H1 (cell line): ENCODE measurements around the gene ZNF611. TPM values are rescaled to one million over a fixed set of nuclear protein-coding genes. Genes with fewer than 3 reads are reported as not detected.

Source experiments
- CTCF ChIA-PET: fragments of 300-600 bp; sonication (Branson Sonifier 250); formaldehyde crosslinking; loops from one replicate; lab custom pipeline; 2021; ENCODE audit not compliant: partially characterized antibody; lab: Charles Lee
- POLR2A ChIA-PET: fragments of 300-600 bp; sonication (Branson Sonifier 250); formaldehyde crosslinking; loops from one replicate; lab custom pipeline; 2021; ENCODE audit warnings: inconsistent platforms; ENCODE audit not compliant: partially characterized antibody; lab: Charles Lee
- DNase-seq, 2 experiments: peaks; one replicate each; pipeline versions ENCODE4 v3.0.0 to v3.0.0-alpha.2; 2010 to 2022; ENCODE audit warnings: low spot score in 2 of 2, low read depth in 1 of 2, mixed read lengths in 1 of 2
- FAIRE-seq: peaks from 2 replicates; lab custom pipeline; 2011; peaks lifted over from hg19 to GRCh38; lab: Jason Lieb, UNC
- H2AFZ ChIP-seq: 2 replicates; pipeline ENCODE4 v1.8.1; 2012; ENCODE audit warnings: low read length, inconsistent platforms
- H2AK5ac ChIP-seq: 2 replicates; pipeline ENCODE4 v1.6.1; 2013; ENCODE audit warnings: low read depth, low read length
- H2BK120ac ChIP-seq: replicated peaks from 2 replicates; pipeline ENCODE3; 2013; ENCODE audit warnings: low read depth, low read length, inconsistent platforms
- H2BK12ac ChIP-seq: 2 replicates; pipeline ENCODE4 v1.6.1; 2013; ENCODE audit warnings: low read depth, low read length
- H2BK15ac ChIP-seq: 2 replicates; pipeline ENCODE4 v1.6.1; 2013; ENCODE audit warnings: low read length
- H2BK20ac ChIP-seq: 2 replicates; pipeline ENCODE4 v1.6.1; 2013; ENCODE audit warnings: low read length
- H2BK5ac ChIP-seq: 2 replicates; pipeline ENCODE4 v1.6.1; 2013; ENCODE audit warnings: low read depth, low read length
- H3K14ac ChIP-seq: 2 replicates; pipeline ENCODE4 v1.6.1; 2013; ENCODE audit warnings: inconsistent platforms; ENCODE audit not compliant: insufficient read length
- H3K18ac ChIP-seq: 2 replicates; pipeline ENCODE4 v1.6.1; 2013; ENCODE audit warnings: low read length; ENCODE audit errors: extremely low read depth
- H3K23ac ChIP-seq: 2 replicates; pipeline ENCODE4 v1.6.1; 2013; ENCODE audit warnings: inconsistent platforms; ENCODE audit not compliant: insufficient read length
- H3K23me2 ChIP-seq: 2 replicates; pipeline ENCODE4 v1.6.1; 2013; ENCODE audit warnings: low read depth, low read length
- H3K27ac ChIP-seq: 2 replicates; pipeline ENCODE4 v1.6.1; 2011; ENCODE audit warnings: low read depth, low read length, inconsistent platforms
- H3K27me3 ChIP-seq, 4 experiments: replicated peaks in 1 of 4; 1 replicate in 1 of 4; 2 replicates in 3 of 4; pipeline versions ENCODE4 v1.6.1 to v1.8.1; 2011 to 2013; ENCODE audit warnings: low read length in 3 of 4, mild to moderate bottlenecking in 3 of 4, inconsistent platforms in 2 of 4, mixed read lengths in 2 of 4, moderate library complexity in 1 of 4; ENCODE audit not compliant: control insufficient read depth in 3 of 4, insufficient read depth in 3 of 4; ENCODE audit errors: extremely low read depth in 1 of 4
- H3K36me3 ChIP-seq, 4 experiments: 2 replicates each; pipeline versions ENCODE4 v1.6.1 to v1.8.1; 2011 to 2013; ENCODE audit warnings: mild to moderate bottlenecking in 4 of 4, low read length in 3 of 4, moderate library complexity in 2 of 4, control low read depth in 1 of 4, inconsistent platforms in 1 of 4; ENCODE audit not compliant: insufficient read depth in 4 of 4, control insufficient read depth in 2 of 4
- H3K4ac ChIP-seq: replicated peaks from 2 replicates; pipeline ENCODE3; 2013; ENCODE audit warnings: low read length, low read depth, mixed read lengths, inconsistent platforms; ENCODE audit not compliant: insufficient read length
- H3K4me1 ChIP-seq, 4 experiments: replicated peaks in 1 of 4; 1 replicate in 1 of 4; 2 replicates in 3 of 4; pipeline versions ENCODE4 v1.6.1 to v1.8.1; 2011 to 2013; ENCODE audit warnings: low read length in 3 of 4, inconsistent platforms in 2 of 4, mixed read lengths in 1 of 4; ENCODE audit not compliant: insufficient read depth in 4 of 4, control insufficient read depth in 3 of 4
- H3K4me2 ChIP-seq, 2 experiments: 2 replicates each; pipeline versions ENCODE4 v1.6.1 to v1.8.1; 2011 to 2013; ENCODE audit warnings: low read depth in 2 of 2, low read length in 2 of 2, control low read depth in 1 of 2, inconsistent platforms in 1 of 2, mild to moderate bottlenecking in 1 of 2; ENCODE audit not compliant: insufficient read depth in 1 of 2
- H3K4me3 ChIP-seq, 4 experiments: fragments of 200-600, 300-600 bp in 1 of 4; sonication (generic), shearing (Covaris generic), sonication (Bioruptor Twin) in 1 of 4; 2 replicates each; pipeline versions ENCODE4 v1.5.1 to v1.8.1; 2011 to 2016; ENCODE audit warnings: low read length in 4 of 4, low read depth in 3 of 4, control low read depth in 2 of 4, inconsistent platforms in 2 of 4, mild to moderate bottlenecking in 2 of 4, mixed read lengths in 1 of 4, moderate library complexity in 1 of 4; ENCODE audit not compliant: insufficient read depth in 2 of 4; ENCODE audit errors: extremely low read depth in 1 of 4
- H3K56ac ChIP-seq: replicated peaks from 2 replicates; pipeline ENCODE3; 2013; ENCODE audit warnings: low read depth, mild to moderate bottlenecking, mixed read lengths, low read length, inconsistent platforms; ENCODE audit not compliant: insufficient read length
- H3K79me1 ChIP-seq: 2 replicates; pipeline ENCODE4 v1.6.1; 2013; ENCODE audit warnings: low read depth, low read length, control low read depth
- H3K79me2 ChIP-seq, 2 experiments: 2 replicates each; pipeline versions ENCODE4 v1.6.1 to v1.8.1; 2012 to 2013; ENCODE audit warnings: low read length in 2 of 2, mild to moderate bottlenecking in 2 of 2, inconsistent platforms in 1 of 2; ENCODE audit not compliant: insufficient read depth in 2 of 2, control insufficient read depth in 1 of 2
- H3K9ac ChIP-seq, 4 experiments: replicated peaks in 1 of 4; 1 replicate in 1 of 4; 2 replicates in 3 of 4; pipeline versions ENCODE4 v1.6.1 to v1.8.1; 2011 to 2013; ENCODE audit warnings: low read depth in 3 of 4, low read length in 3 of 4, control low read depth in 2 of 4, mild to moderate bottlenecking in 2 of 4, moderate library complexity in 2 of 4, inconsistent platforms in 1 of 4; ENCODE audit errors: extremely low read depth in 1 of 4
- H3K9me3 ChIP-seq, 2 experiments: 2 replicates each; pipeline versions ENCODE4 v1.6.1 to v1.8.1; 2012 to 2013; ENCODE audit warnings: mild to moderate bottlenecking in 2 of 2, moderate library complexity in 2 of 2, control low read depth in 1 of 2, inconsistent platforms in 1 of 2, low read depth in 1 of 2, low read length in 1 of 2, mixed read lengths in 1 of 2; ENCODE audit not compliant: insufficient read depth in 2 of 2
- H4K20me1 ChIP-seq, 2 experiments: replicated peaks in 1 of 2; 2 replicates each; pipeline versions ENCODE3 to v1.8.1; 2011 to 2013; ENCODE audit warnings: inconsistent platforms in 2 of 2, low read length in 2 of 2, mild to moderate bottlenecking in 1 of 2; ENCODE audit not compliant: insufficient read depth in 2 of 2, control insufficient read depth in 1 of 2
- H4K5ac ChIP-seq: 2 replicates; pipeline ENCODE4 v1.6.1; 2013; ENCODE audit warnings: low read length, low read depth, mixed read lengths, inconsistent platforms; ENCODE audit not compliant: insufficient read length
- H4K8ac ChIP-seq: 2 replicates; pipeline ENCODE4 v1.8.0; 2013; ENCODE audit warnings: mild to moderate bottlenecking, moderate library complexity, low read length, inconsistent platforms; ENCODE audit not compliant: insufficient read depth; ENCODE audit errors: extremely low read depth
- H4K91ac ChIP-seq: replicated peaks from 2 replicates; pipeline ENCODE3; 2013; ENCODE audit warnings: low read length, mixed read lengths, inconsistent platforms; ENCODE audit not compliant: insufficient read length
- CEBPB ChIP-seq: IDR thresholded peaks from 2 replicates; pipeline ENCODE4 v1.6.1; 2012; ENCODE audit warnings: low read depth, low read length
- WGBS, 2 experiments: shearing (Covaris generic) in 1 of 2; methylation state at CpG; one replicate each; pipeline versions ENCODE4 v1.1.6 to v1.1.7; 2013 to 2015; ENCODE audit warnings: low lambda C conversion rate in 2 of 2, mixed read lengths in 2 of 2, inconsistent platforms in 1 of 2, low coverage in 1 of 2, missing lambda C conversion rate in 1 of 2; ENCODE audit not compliant: insufficient replicate concordance in 2 of 2, insufficient coverage in 1 of 2, insufficient read length in 1 of 2; ENCODE audit errors: extremely low coverage in 1 of 2, missing lambda C conversion rate in 1 of 2; 5-methylcytosine and 5-hydroxymethylcytosine counted together
- polyA plus RNA-seq, 7 experiments: library from polyadenylated mRNA; depleted of rRNA in 3 of 7; stranded (reverse) in 5 of 7; unstranded in 2 of 7; fragments of >200 nt in 5 of 7; fragments of 200-250 nt in 2 of 7; gene quantifications; 1 replicate in 5 of 7; 2 replicates in 1 of 7; 4 replicates in 1 of 7; pipeline versions ENCODE4 v1.2.1 to v1.2.3, GENCODE V29; 2011 to 2013; ENCODE audit warnings: missing spikeins in 2 of 7, mixed read lengths in 2 of 7
- total RNA-seq: library from RNA; stranded (reverse); fragmentation: NEBNext Ultra II Directional; extraction: Animal tissue kit (Norgen Biotek cat#: 25700); gene quantifications from 2 replicates; pipeline ENCODE4 v1.2.1, GENCODE V29; 2021

Gene ZNF611
- total and polyA plus RNA-seq, 2 of the 8 experiments (the other 6 are each of a cell fraction or from before 2014, with no cell fraction given), result 1.9 to 19.0 TPM

- H2BK20ac ChIP-seq, result no peak overlapping the region
- H2AFZ ChIP-seq, result no peak overlapping the region
- no peak overlapping the region for H2AK5ac ChIP-seq
- H4K91ac ChIP-seq, result no peak overlapping the region
- H3K4me3 ChIP-seq, result peak overlapping the region; percentile 68 to 92 (median 70); a peak in 5 of 8 replicates
- H3K23ac ChIP-seq, result no peak overlapping the region
- no peak overlapping the region for H3K4ac ChIP-seq
- H2BK5ac ChIP-seq, result no peak overlapping the region
- FAIRE-seq, result no peak
- H3K27me3 ChIP-seq, result peaks cover 0 to 6% (median 1%) of the 10 kb centered on the region in 4 experiments; a peak in 3 of 7 replicates
- ChIA-PET CTCF (interaction anchor here (0.9 to 1.3 kb wide), 3 partner anchors 33 to 58 kb away, joined by 3 to 4 read pairs (median 4); no protein-coding TSS in a partner anchor), POLR2A (no interaction called here)
- H3K4me1 ChIP-seq, result no peaks in the 10 kb centered on the region; a peak in 2 of 7 replicates
- DNase-seq, result no peak
- H3K9me3 ChIP-seq, result 0 out of 4 replicates have a peak, but pooled peaks cover 0 to 2% of the 10 kb centered on the region in 2 experiments
- no peaks in the 10 kb centered on the region for H3K36me3 ChIP-seq
- H2BK12ac ChIP-seq, result no peak overlapping the region
- H3K14ac ChIP-seq, result no peak overlapping the region
- H4K20me1 ChIP-seq, result no peaks in the 10 kb centered on the region
- no peak overlapping the region for H4K8ac ChIP-seq
- H3K18ac ChIP-seq, result no peak overlapping the region
- no peaks in the 10 kb centered on the region for H3K79me1 ChIP-seq
- no peak overlapping the region for H3K27ac ChIP-seq
- no peak overlapping the region for H2BK120ac ChIP-seq
- peaks cover 11% of the 10 kb centered on the region for H3K23me2 ChIP-seq
- H3K4me2 ChIP-seq, result peak overlapping the region; percentile 70 to 94
- H3K56ac ChIP-seq, result no peak overlapping the region
- H2BK15ac ChIP-seq, result no peak overlapping the region
- no peak overlapping the region for H3K9ac ChIP-seq
- no peaks in the 10 kb centered on the region; a peak in 1 of 4 replicates for H3K79me2 ChIP-seq
- no peak overlapping the region for H4K5ac ChIP-seq
- WGBS, 2 experiments, result 43% methylated on average over 15 of the region's 15 CpGs; no CpG with 5 or more reads in 1 of the 2 experiments
- no peak for TF ChIP-seq CEBPB
These were observed 43.6 kb downstream of the ZNF611 start for GRCh38 chr19:52691215-52691610.
